Right atrium auricular region (tissue), 2 donors: Measurements from ENCODE around the gene SLFNL1. TPM values are rescaled to one million over a fixed set of nuclear protein-coding genes. Genes with fewer than 3 reads are reported as not detected.
A peak's percentile ranks its signal among the peaks of the same experiment; 100 is the strongest.

Experiments used
- DNase-seq: peaks from one replicate; pipeline ENCODE4 v3.0.0-alpha.2; 2019; ENCODE audit warnings: low spot score
- H3K27ac ChIP-seq, 2 donors: fragments of 200-600 bp; sonication (generic); 1 replicate in 1 of 2; 2 replicates in 1 of 2; pipeline ENCODE4 v1.5.1; 2016 to 2019
- H3K27me3 ChIP-seq, 2 donors: fragments of 200-600 bp; sonication (generic); one replicate each; pipeline versions ENCODE4 v1.5.1 to v1.6.0; 2017 to 2019
- H3K36me3 ChIP-seq: fragments of 200-600 bp; sonication (generic); one replicate; pipeline ENCODE4 v1.5.1; 2016
- H3K4me1 ChIP-seq, 2 donors: fragments of 200-600 bp; sonication (generic); one replicate each; pipeline versions ENCODE4 v1.5.1 to v1.6.0; 2017 to 2019
- H3K4me3 ChIP-seq, 2 donors: fragments of 200-600 bp; sonication (generic); 1 replicate in 1 of 2; 2 replicates in 1 of 2; pipeline ENCODE4 v1.5.1; 2017 to 2019; ENCODE audit warnings: mild to moderate bottlenecking in 1 of 2, moderate library complexity in 1 of 2
- H3K9me3 ChIP-seq, 2 donors: fragments of 200-600 bp; sonication (generic); one replicate each; pipeline ENCODE4 v1.5.1; 2019
- total RNA-seq, 2 donors: library from RNA; depleted of rRNA; stranded (reverse); fragments of >200 nt; gene quantifications; one replicate each; pipeline ENCODE4 v1.1.0, GENCODE V29; 2016
- TF ChIP-seq, protein P1 (sequence below), 2 donors: fragments of 200-600 bp; sonication (generic); IDR thresholded peaks; one replicate each; pipeline ENCODE4 v1.5.1; 2019; ENCODE audit warnings: antibody characterized with exemption in 2 of 2

SLFNL1 gene
- total RNA-seq, 2 donors from 2014 or later: 0.59 TPM; not detected in 1

DNA sequence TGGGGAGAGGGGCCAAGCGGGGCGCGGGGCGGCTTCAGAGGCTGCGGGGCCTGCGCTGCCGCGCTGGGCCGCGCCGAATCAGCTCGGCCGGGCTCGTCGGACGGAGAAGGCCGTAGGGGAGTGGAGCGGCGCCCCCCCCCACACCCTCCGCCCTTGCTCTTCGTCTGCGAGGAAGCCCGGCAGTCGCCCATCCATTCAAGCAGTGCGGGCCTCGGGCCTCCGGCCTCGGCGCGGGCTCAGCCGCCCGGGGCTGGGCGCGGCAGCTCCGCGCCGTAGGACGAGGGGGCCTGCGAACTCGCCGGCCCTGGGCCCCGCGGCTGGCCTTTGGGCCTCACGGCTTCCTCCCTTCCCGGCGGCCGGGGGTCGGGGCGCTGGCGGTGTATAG is 41.5 kb downstream of the SLFNL1 start:
- Histone ChIP-seq H3K4me3 (peak overlapping the region; percentile 47 to 75), H3K27ac (peak overlapping the region; percentile 91 to 93), H3K4me1 (peaks cover 0 to 21% of the 10 kb centered on the region in 2 donors), H3K27me3 (no peaks in the 10 kb centered on the region), H3K36me3 (peaks cover 8% of the 10 kb centered on the region), H3K9me3 (no peaks in the 10 kb centered on the region)
- TF ChIP-seq, protein P1, sequence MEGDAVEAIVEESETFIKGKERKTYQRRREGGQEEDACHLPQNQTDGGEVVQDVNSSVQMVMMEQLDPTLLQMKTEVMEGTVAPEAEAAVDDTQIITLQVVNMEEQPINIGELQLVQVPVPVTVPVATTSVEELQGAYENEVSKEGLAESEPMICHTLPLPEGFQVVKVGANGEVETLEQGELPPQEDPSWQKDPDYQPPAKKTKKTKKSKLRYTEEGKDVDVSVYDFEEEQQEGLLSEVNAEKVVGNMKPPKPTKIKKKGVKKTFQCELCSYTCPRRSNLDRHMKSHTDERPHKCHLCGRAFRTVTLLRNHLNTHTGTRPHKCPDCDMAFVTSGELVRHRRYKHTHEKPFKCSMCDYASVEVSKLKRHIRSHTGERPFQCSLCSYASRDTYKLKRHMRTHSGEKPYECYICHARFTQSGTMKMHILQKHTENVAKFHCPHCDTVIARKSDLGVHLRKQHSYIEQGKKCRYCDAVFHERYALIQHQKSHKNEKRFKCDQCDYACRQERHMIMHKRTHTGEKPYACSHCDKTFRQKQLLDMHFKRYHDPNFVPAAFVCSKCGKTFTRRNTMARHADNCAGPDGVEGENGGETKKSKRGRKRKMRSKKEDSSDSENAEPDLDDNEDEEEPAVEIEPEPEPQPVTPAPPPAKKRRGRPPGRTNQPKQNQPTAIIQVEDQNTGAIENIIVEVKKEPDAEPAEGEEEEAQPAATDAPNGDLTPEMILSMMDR (IDR thresholded peaks at IDR 0.05): no peak
- no peak for DNase-seq

DNA sequence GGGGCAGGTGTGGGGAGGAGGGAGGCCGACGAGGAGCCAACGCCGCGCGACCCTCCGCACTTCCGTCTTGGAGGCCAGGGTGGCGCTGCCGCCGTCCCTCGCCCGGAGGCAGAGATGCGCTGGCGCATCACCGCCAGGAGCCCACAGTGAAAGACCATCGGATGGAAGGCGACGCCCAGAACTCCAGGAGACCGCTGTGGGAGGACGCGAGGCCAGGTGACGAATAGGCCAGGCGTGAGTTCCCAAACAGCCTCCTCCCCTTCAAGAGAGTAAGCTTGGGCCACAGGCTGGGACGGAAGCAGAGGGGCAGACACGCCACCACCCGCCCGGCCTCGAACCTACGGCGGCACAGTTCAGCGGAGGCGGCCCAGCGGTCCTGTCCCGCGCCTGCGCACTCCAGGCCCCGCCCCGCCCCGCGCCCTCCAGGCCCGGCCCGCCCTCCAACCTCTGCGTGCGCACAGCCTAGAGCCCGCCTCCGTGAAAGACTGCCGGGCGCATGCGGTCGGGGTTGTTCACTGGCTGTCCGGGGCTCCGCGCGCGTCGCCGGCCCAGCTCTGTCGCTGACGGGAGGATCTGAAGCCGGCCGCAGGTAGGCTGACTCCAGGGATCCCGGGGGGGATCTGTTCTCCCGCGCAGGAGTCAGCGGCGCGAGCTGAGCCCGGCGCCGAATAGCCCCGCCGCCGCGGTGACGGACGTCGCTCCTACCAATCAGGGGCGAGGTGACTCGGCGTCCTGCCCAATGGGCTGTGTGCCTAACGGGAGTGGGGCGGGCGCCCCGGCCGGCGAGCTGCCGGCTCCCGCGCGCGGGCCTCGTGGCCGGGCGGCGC is 42.1 kb downstream of the SLFNL1 start, which contains the start of gene CTPS1:
Gene CTPS1 (plus strand): TSS at position 456 of the 827 bp plus-strand sequence. CDS start 3,595 bp downstream, outside the sequence.
- DNase-seq: peak; percentile 95
- no peaks in the 10 kb centered on the region for H3K9me3 ChIP-seq
- peak within 1 kb of the TSS; percentile 91 to 93 for H3K27ac ChIP-seq
- H3K27me3 ChIP-seq: no peaks in the 10 kb centered on the region
- peaks cover 0 to 21% of the 10 kb centered on the region in 2 donors for H3K4me1 ChIP-seq
- H3K36me3 ChIP-seq: peaks cover 2% of the 10 kb centered on the region
- peak within 1 kb of the TSS; percentile 47 to 75 for H3K4me3 ChIP-seq
- TF ChIP-seq, protein P1 (IDR thresholded peaks at IDR 0.05): no peak

DNA sequence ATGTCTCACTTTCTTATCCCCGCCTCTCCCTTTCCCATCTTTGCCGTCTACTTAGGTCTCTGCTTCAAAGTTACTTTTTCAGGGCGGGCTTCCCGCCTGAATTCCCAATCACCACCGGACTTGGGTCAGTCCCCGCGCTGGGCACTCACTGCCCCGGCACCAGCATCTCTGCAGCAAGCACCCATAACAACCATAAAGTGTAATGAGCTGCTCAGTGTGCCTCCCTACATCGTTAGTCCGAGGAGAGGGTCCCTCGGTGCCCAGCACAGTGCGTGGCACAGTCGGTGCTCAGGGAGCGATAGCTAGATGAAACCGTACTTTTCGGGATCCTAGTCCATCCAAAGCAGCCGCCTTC is 42.7 kb downstream of the SLFNL1 start:
- Histone ChIP-seq H3K9me3 (no peaks in the 10 kb centered on the region), H3K27me3 (no peaks in the 10 kb centered on the region), H3K4me3 (peak overlapping the region; percentile 47 to 75), H3K27ac (peak overlapping the region; percentile 91 to 93), H3K36me3 (no peaks in the 10 kb centered on the region), H3K4me1 (peaks cover 0 to 21% of the 10 kb centered on the region in 2 donors)
- no peak for DNase-seq
- TF ChIP-seq, protein P1 (IDR thresholded peaks at IDR 0.05): no peak

DNA sequence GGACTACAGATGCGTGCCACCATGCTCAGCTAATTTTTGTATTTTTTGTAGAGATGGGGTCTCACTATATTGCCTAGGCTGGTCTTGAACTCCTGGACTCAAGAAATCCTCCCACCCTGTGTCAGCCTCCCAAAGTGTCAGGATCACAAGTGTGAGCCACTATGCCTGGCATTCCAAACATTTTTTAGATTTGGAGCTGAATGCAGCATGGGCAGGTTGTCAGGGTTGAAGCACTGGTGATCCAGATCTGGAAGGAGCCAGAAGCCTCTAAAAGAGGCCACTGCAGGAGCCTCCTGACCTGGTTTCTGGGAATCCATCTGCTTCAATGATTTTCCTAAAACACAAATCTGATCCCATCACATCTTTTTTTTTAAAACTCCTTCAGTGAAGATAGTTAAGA is 43.8 kb downstream of the SLFNL1 start:
- Histone ChIP-seq H3K27me3 (no peaks in the 10 kb centered on the region), H3K4me3 (no peak overlapping the region), H3K9me3 (no peaks in the 10 kb centered on the region), H3K27ac (no peak overlapping the region), H3K36me3 (no peaks in the 10 kb centered on the region), H3K4me1 (peaks cover 0 to 21% of the 10 kb centered on the region in 2 donors)
- DNase-seq: no peak
- TF ChIP-seq, protein P1 (IDR thresholded peaks at IDR 0.05): no peak

DNA sequence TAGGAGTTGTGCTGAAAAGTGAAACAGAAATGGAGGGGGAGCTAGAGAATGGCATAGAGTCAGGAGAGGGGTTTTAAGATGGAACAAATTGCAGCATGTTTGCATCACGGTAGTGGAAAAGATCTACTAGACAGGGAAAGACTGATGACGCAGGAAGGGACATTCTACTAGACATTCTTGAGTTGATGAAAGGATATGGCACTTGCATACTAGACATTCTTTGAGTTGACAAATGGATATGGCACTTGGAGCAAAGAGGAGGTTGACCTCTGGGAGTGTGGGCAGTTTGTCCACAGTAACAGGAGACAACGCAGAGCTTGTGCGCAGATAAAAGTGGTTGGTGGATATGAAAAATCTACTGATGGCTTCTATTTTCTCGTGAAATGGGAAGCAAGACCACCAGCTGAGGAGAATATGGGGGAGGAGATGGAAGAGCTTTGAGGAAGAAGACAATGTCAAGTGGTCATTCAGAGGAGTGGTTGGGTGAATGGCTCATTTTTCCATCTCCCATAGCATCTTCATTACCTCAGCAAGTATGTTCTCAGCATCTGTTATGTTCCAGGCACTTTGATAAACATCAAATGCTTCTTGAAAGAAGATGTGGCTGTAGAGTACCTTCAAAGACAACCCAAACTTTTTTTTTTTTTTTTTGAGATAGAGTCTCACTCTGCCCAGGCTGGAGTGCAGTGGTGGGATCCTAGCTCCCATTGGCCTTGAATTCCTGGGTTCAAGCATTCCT is 44.4 kb downstream of the SLFNL1 start:
- TF ChIP-seq, protein P1 (IDR thresholded peaks at IDR 0.05): no peak
- no peaks in the 10 kb centered on the region for H3K9me3 ChIP-seq
- H3K4me1 ChIP-seq: peaks cover 0 to 21% of the 10 kb centered on the region in 2 donors
- no peak overlapping the region for H3K4me3 ChIP-seq
- H3K27me3 ChIP-seq: no peaks in the 10 kb centered on the region
- no peak for DNase-seq
- H3K27ac ChIP-seq: no peak overlapping the region
- no peaks in the 10 kb centered on the region for H3K36me3 ChIP-seq
